IPS DF 6.9 (cell line): ENCODE data around the gene PBX3.

Experiments
- DNase-seq: peaks from one replicate; pipeline ENCODE4 v3.0.0-alpha.2; 2013; ENCODE audit warnings: low read depth, low spot score
- H3K27ac ChIP-seq: one replicate; pipeline ENCODE4 v1.5.1; 2013; ENCODE audit warnings: low read length, control low read depth
- H3K27me3 ChIP-seq: 2 replicates; pipeline ENCODE4 v1.6.1; 2013; ENCODE audit warnings: mild to moderate bottlenecking, low read length; ENCODE audit not compliant: control insufficient read depth, insufficient read depth
- H3K36me3 ChIP-seq: 2 replicates; pipeline ENCODE4 v1.6.1; 2013; ENCODE audit warnings: low read length; ENCODE audit not compliant: control insufficient read depth, insufficient read depth
- H3K4me1 ChIP-seq: 2 replicates; pipeline ENCODE4 v1.6.1; 2013; ENCODE audit warnings: low read length; ENCODE audit not compliant: control insufficient read depth, insufficient read depth
- H3K4me3 ChIP-seq: 2 replicates; pipeline ENCODE4 v1.5.1; 2013; ENCODE audit warnings: mild to moderate bottlenecking, low read length
- H3K9me3 ChIP-seq: 2 replicates; pipeline ENCODE4 v1.6.1; 2013; ENCODE audit warnings: low read length, inconsistent platforms; ENCODE audit not compliant: control insufficient read depth, insufficient read depth
- WGBS: extraction: QIAGEN DNeasy Blood & Tissue Kit; methylation state at CpG from one replicate; pipeline ENCODE4 v1.1.7; 2013; ENCODE audit warnings: mixed read lengths, missing lambda C conversion rate; ENCODE audit not compliant: insufficient read length, insufficient coverage; 5-methylcytosine and 5-hydroxymethylcytosine counted together

PBX3 gene

GRCh38 chr9:125969462-125969861 lies 222.3 kb downstream of the PBX3 start:
- no peak overlapping the region for H3K4me3 ChIP-seq
- no peak for DNase-seq
- H3K36me3 ChIP-seq = 0 out of 2 replicates have a peak, but pooled peaks cover 3% of the 10 kb centered on the region
- H3K9me3 ChIP-seq = no peaks in the 10 kb centered on the region
- no peaks in the 10 kb centered on the region for H3K4me1 ChIP-seq
- no peak overlapping the region for H3K27ac ChIP-seq
- no peaks in the 10 kb centered on the region for H3K27me3 ChIP-seq
- no CpG with 5 or more reads among the region's 5 CpGs for WGBS

- Histone ChIP-seq H3K27ac (no peak overlapping the region), H3K36me3 (0 out of 2 replicates have a peak, but pooled peaks cover 3% of the 10 kb centered on the region), H3K4me3 (no peak overlapping the region), H3K27me3 (no peaks in the 10 kb centered on the region), H3K4me1 (no peaks in the 10 kb centered on the region), H3K9me3 (no peaks in the 10 kb centered on the region)
- no peak for DNase-seq
- no CpG with 5 or more reads among the region's 5 CpGs for WGBS
Observed at GRCh38 chr9:125969868-125970267, 222.7 kb downstream of the PBX3 start.

GRCh38 chr9:125970340-125970739 lies 223.2 kb downstream of the PBX3 start:
- Histone ChIP-seq H3K27me3 (no peaks in the 10 kb centered on the region), H3K9me3 (no peaks in the 10 kb centered on the region), H3K27ac (no peak overlapping the region), H3K4me3 (no peak overlapping the region), H3K4me1 (no peaks in the 10 kb centered on the region), H3K36me3 (0 out of 2 replicates have a peak, but pooled peaks cover 3% of the 10 kb centered on the region)
- WGBS = no CpG with 5 or more reads among the region's 5 CpGs
- no peak for DNase-seq

GRCh38 chr9:125971050-125971449 lies 223.9 kb downstream of the PBX3 start:
- H3K36me3 ChIP-seq = 0 out of 2 replicates have a peak, but pooled peaks cover 3% of the 10 kb centered on the region
- WGBS = no CpG with 5 or more reads among the region's 3 CpGs
- H3K27me3 ChIP-seq = no peaks in the 10 kb centered on the region
- no peaks in the 10 kb centered on the region for H3K4me1 ChIP-seq
- DNase-seq = no peak
- no peaks in the 10 kb centered on the region for H3K9me3 ChIP-seq
- H3K27ac ChIP-seq = no peak overlapping the region
- H3K4me3 ChIP-seq = no peak overlapping the region

GRCh38 chr9:125972012-125972729 lies 225.0 kb downstream of the PBX3 start:
- Histone ChIP-seq H3K9me3 (no peaks in the 10 kb centered on the region), H3K27me3 (no peaks in the 10 kb centered on the region), H3K36me3 (no peaks in the 10 kb centered on the region), H3K4me1 (no peaks in the 10 kb centered on the region), H3K4me3 (no peak overlapping the region), H3K27ac (no peak overlapping the region)
- WGBS = no CpG with 5 or more reads among the region's 12 CpGs
- no peak for DNase-seq

GRCh38 chr9:125973547-125973946 lies 226.4 kb downstream of the PBX3 start:
- H3K27me3 ChIP-seq = no peaks in the 10 kb centered on the region
- no CpG with 5 or more reads among the region's 10 CpGs for WGBS
- H3K9me3 ChIP-seq = no peaks in the 10 kb centered on the region
- H3K4me3 ChIP-seq = no peak overlapping the region
- H3K36me3 ChIP-seq = no peaks in the 10 kb centered on the region
- no peaks in the 10 kb centered on the region for H3K4me1 ChIP-seq
- DNase-seq = no peak
- H3K27ac ChIP-seq = no peak overlapping the region

GRCh38 chr9:125974705-125975104 lies 227.5 kb downstream of the PBX3 start:
- no peak overlapping the region for H3K4me3 ChIP-seq
- H3K27ac ChIP-seq = no peak overlapping the region
- no peaks in the 10 kb centered on the region for H3K4me1 ChIP-seq
- H3K36me3 ChIP-seq = no peaks in the 10 kb centered on the region
- no peaks in the 10 kb centered on the region for H3K27me3 ChIP-seq
- no peak for DNase-seq
- H3K9me3 ChIP-seq = no peaks in the 10 kb centered on the region
- WGBS = no CpG with 5 or more reads among the region's 4 CpGs

- DNase-seq = no peak
- no peak overlapping the region for H3K27ac ChIP-seq
- no peaks in the 10 kb centered on the region for H3K27me3 ChIP-seq
- no peaks in the 10 kb centered on the region for H3K9me3 ChIP-seq
- H3K4me3 ChIP-seq = no peak overlapping the region
- H3K4me1 ChIP-seq = no peaks in the 10 kb centered on the region
- no peaks in the 10 kb centered on the region for H3K36me3 ChIP-seq
Observed at GRCh38 chr9:125977223-125977622, 230.1 kb downstream of the PBX3 start.

GRCh38 chr9:125979383-125979782 lies 232.2 kb downstream of the PBX3 start:
- no peaks in the 10 kb centered on the region for H3K9me3 ChIP-seq
- H3K27me3 ChIP-seq = no peaks in the 10 kb centered on the region
- no peaks in the 10 kb centered on the region for H3K36me3 ChIP-seq
- no peak overlapping the region for H3K4me3 ChIP-seq
- no peaks in the 10 kb centered on the region for H3K4me1 ChIP-seq
- WGBS = no CpG with 5 or more reads among the region's 1 CpG
- DNase-seq = no peak
- H3K27ac ChIP-seq = no peak overlapping the region

- H3K36me3 ChIP-seq = no peaks in the 10 kb centered on the region
- no peaks in the 10 kb centered on the region for H3K9me3 ChIP-seq
- no peak for DNase-seq
- WGBS = no CpG with 5 or more reads among the region's 8 CpGs
- H3K27ac ChIP-seq = no peak overlapping the region
- no peaks in the 10 kb centered on the region for H3K27me3 ChIP-seq
- H3K4me1 ChIP-seq = no peaks in the 10 kb centered on the region
- H3K4me3 ChIP-seq = no peak overlapping the region
Observed at GRCh38 chr9:125982798-125983406, 235.7 kb downstream of the PBX3 start.

GRCh38 chr9:125983681-125984080 lies 236.5 kb downstream of the PBX3 start:
- no peak for DNase-seq
- H3K27me3 ChIP-seq = no peaks in the 10 kb centered on the region
- H3K27ac ChIP-seq = no peak overlapping the region
- no peak overlapping the region for H3K4me3 ChIP-seq
- H3K9me3 ChIP-seq = no peaks in the 10 kb centered on the region
- no CpG with 5 or more reads among the region's 5 CpGs for WGBS
- H3K4me1 ChIP-seq = no peaks in the 10 kb centered on the region
- no peaks in the 10 kb centered on the region for H3K36me3 ChIP-seq
